DOHH2 (cell line): ENCODE measurements around the gene JOSD1.

Experiments
- H3F3A ChIP-seq: fragments of 200-600 bp; sonication (generic), shearing (Covaris generic); 2 replicates; pipeline ENCODE4 v1.6.0; 2016; ENCODE audit warnings: antibody characterized with exemption, mild to moderate bottlenecking; ENCODE audit not compliant: control insufficient read depth, insufficient read depth
- H3K27ac ChIP-seq: fragments of 200-600 bp; sonication (generic); 2 replicates; pipeline ENCODE4 v1.5.1; 2014; ENCODE audit warnings: low read depth, mild to moderate bottlenecking, low read length, moderate library complexity
- H3K27me3 ChIP-seq: fragments of 200-600 bp; sonication (generic); 2 replicates; pipeline ENCODE4 v1.6.1; 2014; ENCODE audit warnings: mild to moderate bottlenecking, low read length, mixed read lengths; ENCODE audit not compliant: control insufficient read depth
- H3K36me3 ChIP-seq: fragments of 200-600 bp; sonication (generic); 2 replicates; pipeline ENCODE4 v1.6.1; 2014; ENCODE audit warnings: mild to moderate bottlenecking, low read length, moderate library complexity, mixed read lengths; ENCODE audit not compliant: control insufficient read depth
- H3K4me1 ChIP-seq: fragments of 200-600 bp; sonication (generic); 2 replicates; pipeline ENCODE4 v1.6.1; 2014; ENCODE audit warnings: mild to moderate bottlenecking, low read length, mixed read lengths; ENCODE audit not compliant: control insufficient read depth
- H3K4me2 ChIP-seq: fragments of 200-600 bp; sonication (generic); 2 replicates; pipeline ENCODE4 v1.6.0; 2014; ENCODE audit warnings: mild to moderate bottlenecking, low read length, moderate library complexity
- H3K4me3 ChIP-seq: fragments of 200-600 bp; sonication (generic); 2 replicates; pipeline ENCODE4 v1.5.1; 2014; ENCODE audit warnings: mild to moderate bottlenecking, low read length, mixed read lengths
- H3K79me2 ChIP-seq: fragments of 200-600 bp; sonication (generic); 2 replicates; pipeline ENCODE4 v1.6.1; 2014; ENCODE audit warnings: mild to moderate bottlenecking, low read length, mixed read lengths; ENCODE audit not compliant: control insufficient read depth
- H3K9me2 ChIP-seq: fragments of 200-600 bp; sonication (generic); replicated peaks from 2 replicates; pipeline ENCODE4 v1.6.1; 2014; ENCODE audit warnings: mild to moderate bottlenecking, low read length, mixed read lengths; ENCODE audit not compliant: control insufficient read depth
- H3K9me3 ChIP-seq: fragments of 200-600 bp; sonication (generic); 2 replicates; pipeline ENCODE4 v1.6.1; 2014; ENCODE audit warnings: antibody characterized with exemption, low read length, mixed read lengths; ENCODE audit not compliant: control insufficient read depth, insufficient read depth
- H4K20me1 ChIP-seq: fragments of 200-600 bp; sonication (generic); 2 replicates; pipeline ENCODE4 v1.6.0; 2014; ENCODE audit warnings: low read depth, mild to moderate bottlenecking, antibody characterized with exemption, low read length, moderate library complexity; ENCODE audit not compliant: control insufficient read depth, insufficient read depth
- EZH2phosphoT487 ChIP-seq: fragments of 200-600 bp; sonication (generic); IDR thresholded peaks from 2 replicates; pipeline ENCODE4 v1.6.1; 2017; ENCODE audit warnings: borderline replicate concordance, mild to moderate bottlenecking, antibody characterized with exemption, low read length, moderate library complexity, mixed read lengths
- TF ChIP-seq, protein P1 (sequence below): fragments of 200-600 bp; sonication (generic); IDR thresholded peaks from one replicate; pipeline ENCODE4 v1.5.1; 2014; ENCODE audit warnings: antibody characterized with exemption, mild to moderate bottlenecking, low read depth, low read length; ENCODE audit not compliant: poor library complexity, severe bottlenecking

The JOSD1 gene

DNA sequence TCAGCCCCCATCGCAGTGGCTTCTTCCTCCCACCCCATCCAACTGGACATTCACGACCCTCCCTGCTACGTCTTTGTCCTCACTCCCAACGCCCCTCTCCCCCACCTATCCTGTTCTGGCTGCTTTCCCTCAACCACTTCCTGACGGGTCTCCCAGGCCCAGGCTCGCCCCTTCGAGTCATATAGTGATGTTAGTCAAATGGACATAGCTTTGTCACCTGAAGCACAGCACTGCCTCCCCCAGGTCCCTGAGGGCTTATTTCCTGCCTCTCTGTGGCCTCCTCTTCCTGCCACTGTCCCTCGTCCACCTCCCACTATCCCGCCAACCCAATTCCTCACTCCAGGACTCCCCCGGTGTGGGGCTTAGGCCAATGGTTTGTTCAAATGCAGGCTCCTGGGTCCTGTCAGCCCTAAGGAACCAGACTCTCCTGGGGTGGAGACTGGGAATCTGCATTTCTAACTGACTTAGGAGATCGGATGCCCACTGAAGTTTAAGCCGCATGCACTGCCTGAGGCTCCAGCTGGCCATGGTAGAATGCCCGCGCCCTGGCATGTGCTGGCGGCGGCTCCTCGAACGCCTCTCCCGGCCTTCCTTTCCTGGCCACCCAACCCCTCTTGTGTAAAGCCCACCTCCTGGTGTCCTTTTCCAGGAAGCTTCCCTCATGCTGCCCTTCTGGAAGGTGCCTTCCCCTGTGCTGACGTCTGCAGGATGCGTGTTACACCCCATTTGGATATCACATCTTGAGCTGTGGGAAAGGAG is 36.7 kb upstream of the JOSD1 start:
- H3K9me2 ChIP-seq = no peaks in the 10 kb centered on the region
- H3K4me1 ChIP-seq = no peaks in the 10 kb centered on the region
- no peaks in the 10 kb centered on the region for H3K79me2 ChIP-seq
- no peaks in the 10 kb centered on the region for H3K27me3 ChIP-seq
- no peaks in the 10 kb centered on the region for H3K9me3 ChIP-seq
- peaks cover 97% of the 10 kb centered on the region for H3K36me3 ChIP-seq
- TF ChIP-seq EZH2phosphoT487 = no peak
- TF ChIP-seq, protein P1, sequence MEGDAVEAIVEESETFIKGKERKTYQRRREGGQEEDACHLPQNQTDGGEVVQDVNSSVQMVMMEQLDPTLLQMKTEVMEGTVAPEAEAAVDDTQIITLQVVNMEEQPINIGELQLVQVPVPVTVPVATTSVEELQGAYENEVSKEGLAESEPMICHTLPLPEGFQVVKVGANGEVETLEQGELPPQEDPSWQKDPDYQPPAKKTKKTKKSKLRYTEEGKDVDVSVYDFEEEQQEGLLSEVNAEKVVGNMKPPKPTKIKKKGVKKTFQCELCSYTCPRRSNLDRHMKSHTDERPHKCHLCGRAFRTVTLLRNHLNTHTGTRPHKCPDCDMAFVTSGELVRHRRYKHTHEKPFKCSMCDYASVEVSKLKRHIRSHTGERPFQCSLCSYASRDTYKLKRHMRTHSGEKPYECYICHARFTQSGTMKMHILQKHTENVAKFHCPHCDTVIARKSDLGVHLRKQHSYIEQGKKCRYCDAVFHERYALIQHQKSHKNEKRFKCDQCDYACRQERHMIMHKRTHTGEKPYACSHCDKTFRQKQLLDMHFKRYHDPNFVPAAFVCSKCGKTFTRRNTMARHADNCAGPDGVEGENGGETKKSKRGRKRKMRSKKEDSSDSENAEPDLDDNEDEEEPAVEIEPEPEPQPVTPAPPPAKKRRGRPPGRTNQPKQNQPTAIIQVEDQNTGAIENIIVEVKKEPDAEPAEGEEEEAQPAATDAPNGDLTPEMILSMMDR = no peak
- H3K27ac ChIP-seq = no peak overlapping the region
- no peaks in the 10 kb centered on the region; the same call in 1 of the 2 replicates for H3F3A ChIP-seq
- no peaks in the 10 kb centered on the region for H4K20me1 ChIP-seq
- H3K4me2 ChIP-seq = no peak overlapping the region
- H3K4me3 ChIP-seq = no peak overlapping the region

DNA sequence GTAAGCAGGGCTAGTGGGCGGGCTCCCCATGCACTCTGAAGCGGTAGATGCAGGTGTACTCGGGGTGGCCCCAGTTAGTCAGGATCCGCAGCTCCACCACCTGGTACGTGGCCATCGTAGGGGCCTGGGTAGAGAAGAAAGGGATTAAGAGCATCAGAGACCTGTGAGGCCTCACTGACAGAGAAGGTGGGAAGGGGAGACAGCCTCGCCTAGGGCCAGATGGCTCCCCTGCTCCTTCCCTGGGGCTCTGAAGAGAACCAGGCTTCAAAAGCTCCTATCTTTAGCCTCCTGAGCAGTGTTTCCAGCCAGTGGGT is 35.5 kb upstream of the JOSD1 start:
- H3K4me2 ChIP-seq = no peak overlapping the region
- no peaks in the 10 kb centered on the region for H3K4me1 ChIP-seq
- no peaks in the 10 kb centered on the region for H3K9me3 ChIP-seq
- TF ChIP-seq EZH2phosphoT487 = no peak
- TF ChIP-seq, protein P1 = no peak
- H4K20me1 ChIP-seq = no peaks in the 10 kb centered on the region
- H3K79me2 ChIP-seq = no peaks in the 10 kb centered on the region
- no peaks in the 10 kb centered on the region; the same call in 1 of the 2 replicates for H3F3A ChIP-seq
- H3K9me2 ChIP-seq = no peaks in the 10 kb centered on the region
- peaks cover 97% of the 10 kb centered on the region for H3K36me3 ChIP-seq
- H3K27me3 ChIP-seq = no peaks in the 10 kb centered on the region
- no peak overlapping the region for H3K27ac ChIP-seq
- no peak overlapping the region for H3K4me3 ChIP-seq

- Histone ChIP-seq H3K4me1 (no peaks in the 10 kb centered on the region), H3K79me2 (no peaks in the 10 kb centered on the region), H3K9me3 (no peaks in the 10 kb centered on the region), H3K27ac (no peak overlapping the region), H4K20me1 (no peaks in the 10 kb centered on the region), H3K27me3 (no peaks in the 10 kb centered on the region), H3K9me2 (no peaks in the 10 kb centered on the region), H3K36me3 (peaks cover 97% of the 10 kb centered on the region), H3K4me3 (no peak overlapping the region), H3K4me2 (no peak overlapping the region), H3F3A (no peaks in the 10 kb centered on the region; the same call in 1 of the 2 replicates)
- TF ChIP-seq, protein P1 = no peak
- TF ChIP-seq EZH2phosphoT487 = no peak
Observed at GRCh38 chr22:38735465-38736256, 34.9 kb upstream of the JOSD1 start.
